C4-2B (cell line): Measurements from ENCODE around the gene CCDC188.

Experiments
- H3K27ac ChIP-seq: fragments of 450-650 bp; 2 replicates; pipeline ENCODE4 v1.5.1; 2017
- CTCF ChIP-seq: fragments of 450-650 bp; conservative IDR thresholded peaks from 2 replicates; pipeline ENCODE4 v1.5.1; 2017; ENCODE audit warnings: mild to moderate bottlenecking
- ZFX ChIP-seq: fragments of 450-650 bp; IDR thresholded peaks from 2 replicates; pipeline ENCODE4 v1.6.1; 2017

Gene CCDC188

DNA sequence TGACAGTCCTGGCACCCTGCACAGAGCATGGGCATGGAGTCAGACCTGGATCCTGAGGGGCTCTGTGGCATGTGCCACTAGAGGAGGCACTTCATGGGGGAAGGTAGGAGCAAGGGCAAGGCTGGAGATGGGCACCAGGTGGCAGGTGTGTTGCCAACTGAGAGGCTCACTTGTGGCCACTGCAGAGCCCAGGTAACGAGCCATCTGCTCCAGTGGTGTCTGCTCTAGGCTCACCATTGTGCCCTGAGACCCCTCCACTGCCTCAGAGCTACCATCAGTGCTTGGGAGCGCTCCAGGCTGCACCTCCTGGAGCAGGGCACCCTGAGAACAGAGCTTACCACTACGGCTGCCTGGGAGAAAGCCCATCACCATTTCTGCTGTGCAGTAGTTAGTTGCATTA is 20.5 kb downstream of the CCDC188 start:
- TF ChIP-seq CTCF (no peak; the same call in 1 of the 2 replicates), ZFX (no peak)
- peak overlapping the region; percentile 72 for H3K27ac ChIP-seq

- TF ChIP-seq ZFX = no peak
- TF ChIP-seq CTCF = no peak
- no peak overlapping the region for H3K27ac ChIP-seq
Observed at GRCh38 chr22:20129747-20130014, 21.2 kb downstream of the CCDC188 start.

GRCh38 chr22:20128902-20129746 is 21.7 kb downstream of the CCDC188 start:
- H3K27ac ChIP-seq = no peak overlapping the region
- no peak for TF ChIP-seq CTCF
- TF ChIP-seq ZFX = no peak

DNA sequence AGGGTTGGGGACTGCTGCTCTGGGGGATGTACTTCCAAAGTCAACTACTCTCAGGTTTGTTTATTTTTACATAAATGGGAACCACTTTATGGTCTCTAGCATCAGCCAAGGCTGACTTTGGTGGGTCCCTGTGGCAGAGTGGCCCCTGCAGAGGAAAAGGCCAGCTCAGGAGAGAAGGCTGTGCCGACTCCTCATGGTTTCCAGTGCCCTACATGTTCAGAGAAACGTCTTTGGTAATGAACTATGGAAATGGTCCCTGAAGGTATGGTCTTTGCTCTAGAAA is 22.3 kb downstream of the CCDC188 start:
- no peak overlapping the region for H3K27ac ChIP-seq
- TF ChIP-seq CTCF = no peak

DNA sequence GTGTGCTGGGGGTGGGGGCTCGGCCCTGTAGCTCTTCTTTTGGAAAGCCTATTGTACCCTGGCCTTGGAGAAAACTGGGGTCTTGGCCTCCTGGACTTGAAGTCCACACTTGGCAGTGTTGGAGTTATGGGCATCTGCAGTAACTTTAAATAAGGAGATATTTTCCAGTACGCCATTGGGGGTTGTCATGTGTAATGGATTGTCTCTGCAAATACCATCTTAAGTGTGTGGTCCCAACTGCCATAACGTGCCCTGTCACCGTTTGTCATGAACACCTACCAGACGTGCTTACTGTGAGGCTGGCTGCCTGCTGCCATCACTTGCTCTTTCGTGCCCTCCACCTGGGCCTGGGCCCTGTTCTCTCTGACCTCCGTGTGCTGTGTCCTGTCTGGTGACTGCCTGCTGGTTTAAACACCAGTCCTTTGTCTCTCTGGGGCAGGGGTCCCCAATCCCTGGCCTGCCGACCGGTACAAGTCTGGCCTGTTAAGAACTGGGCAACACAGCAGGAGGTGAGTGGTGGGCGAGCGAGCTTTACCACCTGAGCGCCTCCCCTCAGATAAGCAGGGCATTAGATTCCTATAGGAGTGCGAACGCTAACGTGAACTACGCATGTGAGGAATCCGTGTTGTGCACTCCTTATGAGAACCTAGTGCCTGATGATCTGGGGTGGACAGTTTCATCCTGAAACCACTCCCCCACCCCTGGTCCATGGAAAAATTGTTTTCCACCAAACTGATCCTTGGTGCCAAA is 22.8 kb downstream of the CCDC188 start:
- no peak for TF ChIP-seq CTCF

DNA sequence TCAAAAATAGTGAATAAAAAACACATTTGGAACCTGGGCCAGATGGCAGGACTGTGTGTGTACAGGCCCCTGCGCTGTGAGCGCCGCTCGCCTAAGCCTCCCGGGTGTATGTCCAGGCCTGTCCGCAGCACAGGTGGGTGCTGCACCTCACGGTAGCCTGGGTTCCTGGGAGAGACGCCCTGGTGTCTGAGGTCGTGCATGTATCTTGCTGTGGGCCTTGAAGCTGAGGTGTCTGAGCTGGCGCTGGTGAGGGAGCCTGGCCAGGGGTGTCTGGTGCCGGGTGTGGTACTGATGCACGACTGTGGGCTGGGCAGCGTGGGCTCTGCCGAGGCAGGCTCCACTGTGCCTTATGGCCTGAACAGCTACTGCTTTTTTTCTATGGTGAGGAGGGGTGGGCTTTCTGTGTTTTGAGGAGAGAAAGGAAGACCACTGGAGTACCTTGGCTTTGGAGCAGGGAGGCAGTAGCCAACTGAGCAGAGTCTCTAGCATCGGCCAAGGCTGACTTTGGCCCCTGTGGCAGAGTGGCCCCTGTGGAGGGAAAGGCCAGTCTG is 23.5 kb downstream of the CCDC188 start:
- no peak overlapping the region for H3K27ac ChIP-seq

More for the DNA sequence above, 22.8 kb downstream of the CCDC188 start:
- H3K27ac ChIP-seq = no peak overlapping the region

More for the DNA sequence above, 23.5 kb downstream of the CCDC188 start:
- TF ChIP-seq CTCF = no peak
- TF ChIP-seq ZFX = no peak
